Measurements from ENCODE around the gene PAX2.

PAX2 gene

DNA sequence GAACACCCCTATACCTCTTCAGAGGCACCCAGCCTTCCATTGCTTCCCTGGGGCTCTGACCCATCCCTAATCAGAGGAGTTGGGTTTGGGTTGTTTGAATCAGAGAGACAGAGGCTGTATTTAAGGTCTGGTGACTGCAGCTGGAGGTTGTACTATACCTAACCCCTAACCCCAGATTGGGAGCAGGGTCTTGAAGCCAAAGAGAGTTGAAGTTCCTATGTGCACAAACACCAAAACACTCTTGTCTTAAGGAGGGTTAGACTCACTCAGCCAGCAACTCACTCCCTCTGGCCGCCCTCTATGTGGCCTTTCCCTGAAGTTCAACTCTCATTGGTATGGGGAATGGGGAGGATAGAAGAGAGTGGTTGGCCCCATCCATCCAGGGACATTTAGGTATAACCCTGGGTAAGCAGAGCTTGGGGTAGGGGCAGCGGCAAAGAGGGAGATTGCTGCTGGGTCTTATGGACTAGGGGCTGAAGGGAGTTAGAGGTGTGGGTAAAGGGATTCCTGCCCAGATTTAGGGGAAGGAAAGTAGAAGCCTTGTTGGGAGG is 80.0 kb downstream of the PAX2 start:
- DNase-seq = no peak

DNA sequence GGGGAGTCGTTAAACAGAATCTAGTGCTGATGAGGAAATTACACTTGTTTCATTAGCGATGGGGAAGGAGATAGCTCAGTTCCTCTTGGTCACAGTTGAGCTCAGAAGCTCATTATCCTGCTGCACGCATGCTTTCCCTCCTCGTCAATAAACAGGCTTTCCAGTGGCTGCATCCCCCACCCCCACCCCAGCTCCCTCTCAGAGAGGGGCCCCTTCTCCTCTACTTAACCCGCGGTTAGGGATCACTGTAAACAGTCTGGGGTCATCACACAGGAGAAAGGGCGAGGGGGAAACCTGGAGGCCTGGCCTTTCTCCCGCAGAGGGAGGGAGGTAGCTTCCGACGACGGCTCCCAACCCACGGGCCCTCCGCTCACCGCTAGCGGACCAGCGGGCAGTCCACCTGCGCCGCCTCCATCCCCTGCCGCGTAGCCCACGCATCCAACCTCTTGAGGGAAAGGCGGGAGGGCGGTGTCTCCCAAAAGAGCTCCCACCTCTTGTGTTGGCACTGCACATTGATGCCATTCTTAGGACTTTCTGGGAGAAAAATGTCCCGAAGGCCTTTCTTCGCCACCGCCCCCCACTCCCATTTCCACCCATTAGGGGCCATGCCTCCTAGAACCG is 80.8 kb downstream of the PAX2 start:
- DNase-seq = no peak

DNA sequence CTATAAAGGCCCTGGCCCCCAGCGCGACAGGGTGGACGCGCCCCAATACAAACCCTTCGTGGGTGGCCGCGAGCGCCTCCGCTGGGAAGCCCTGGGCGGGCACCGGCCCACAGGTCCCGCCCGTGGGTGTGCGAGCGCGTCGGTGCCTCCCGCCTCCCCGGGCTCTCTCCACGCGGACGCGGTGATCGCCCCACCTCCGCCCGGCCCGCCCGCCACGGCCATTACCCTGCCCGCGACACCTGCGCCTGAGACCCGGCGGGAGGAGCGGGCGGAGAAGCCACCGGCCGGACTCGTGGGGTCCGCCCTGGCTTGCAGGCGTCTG is 81.2 kb downstream of the PAX2 start:
- DNase-seq = no peak

GRCh38 chr10:100826983-100827818 is 81.8 kb downstream of the PAX2 start:
- no peak for DNase-seq

DNA sequence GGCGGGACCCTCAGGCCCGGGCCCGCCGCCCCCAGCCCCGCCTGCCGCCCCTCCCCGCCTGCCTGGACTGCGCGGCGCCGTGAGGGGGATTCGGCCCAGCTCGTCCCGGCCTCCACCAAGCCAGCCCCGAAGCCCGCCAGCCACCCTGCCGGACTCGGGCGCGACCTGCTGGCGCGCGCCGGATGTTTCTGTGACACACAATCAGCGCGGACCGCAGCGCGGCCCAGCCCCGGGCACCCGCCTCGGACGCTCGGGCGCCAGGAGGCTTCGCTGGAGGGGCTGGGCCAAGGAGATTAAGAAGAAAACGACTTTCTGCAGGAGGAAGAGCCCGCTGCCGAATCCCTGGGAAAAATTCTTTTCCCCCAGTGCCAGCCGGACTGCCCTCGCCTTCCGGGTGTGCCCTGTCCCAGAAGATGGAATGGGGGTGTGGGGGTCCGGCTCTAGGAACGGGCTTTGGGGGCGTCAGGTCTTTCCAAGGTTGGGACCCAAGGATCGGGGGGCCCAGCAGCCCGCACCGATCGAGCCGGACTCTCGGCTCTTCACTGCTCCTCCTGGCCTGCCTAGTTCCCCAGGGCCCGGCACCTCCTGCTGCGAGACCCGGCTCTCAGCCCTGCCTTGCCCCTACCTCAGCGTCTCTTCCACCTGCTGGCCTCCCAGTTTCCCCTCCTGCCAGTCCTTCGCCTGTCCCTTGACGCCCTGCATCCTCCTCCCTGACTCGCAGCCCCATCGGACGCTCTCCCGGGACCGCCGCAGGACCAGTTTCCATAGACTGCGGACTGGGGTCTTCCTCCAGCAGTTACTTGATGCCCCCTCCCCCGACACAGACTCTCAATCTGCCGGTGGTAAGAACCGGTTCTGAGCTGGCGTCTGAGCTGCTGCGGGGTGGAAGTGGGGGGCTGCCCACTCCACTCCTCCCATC is 82.7 kb downstream of the PAX2 start:
- no peak for DNase-seq

DNA sequence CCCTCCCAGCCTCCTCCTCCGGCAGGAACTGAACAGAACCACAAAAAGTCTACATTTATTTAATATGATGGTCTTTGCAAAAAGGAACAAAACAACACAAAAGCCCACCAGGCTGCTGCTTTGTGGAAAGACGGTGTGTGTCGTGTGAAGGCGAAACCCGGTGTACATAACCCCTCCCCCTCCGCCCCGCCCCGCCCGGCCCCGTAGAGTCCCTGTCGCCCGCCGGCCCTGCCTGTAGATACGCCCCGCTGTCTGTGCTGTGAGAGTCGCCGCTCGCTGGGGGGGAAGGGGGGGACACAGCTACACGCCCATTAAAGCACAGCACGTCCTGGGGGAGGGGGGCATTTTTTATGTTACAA is 83.3 kb downstream of the PAX2 start:
- no peak for DNase-seq

DNA sequence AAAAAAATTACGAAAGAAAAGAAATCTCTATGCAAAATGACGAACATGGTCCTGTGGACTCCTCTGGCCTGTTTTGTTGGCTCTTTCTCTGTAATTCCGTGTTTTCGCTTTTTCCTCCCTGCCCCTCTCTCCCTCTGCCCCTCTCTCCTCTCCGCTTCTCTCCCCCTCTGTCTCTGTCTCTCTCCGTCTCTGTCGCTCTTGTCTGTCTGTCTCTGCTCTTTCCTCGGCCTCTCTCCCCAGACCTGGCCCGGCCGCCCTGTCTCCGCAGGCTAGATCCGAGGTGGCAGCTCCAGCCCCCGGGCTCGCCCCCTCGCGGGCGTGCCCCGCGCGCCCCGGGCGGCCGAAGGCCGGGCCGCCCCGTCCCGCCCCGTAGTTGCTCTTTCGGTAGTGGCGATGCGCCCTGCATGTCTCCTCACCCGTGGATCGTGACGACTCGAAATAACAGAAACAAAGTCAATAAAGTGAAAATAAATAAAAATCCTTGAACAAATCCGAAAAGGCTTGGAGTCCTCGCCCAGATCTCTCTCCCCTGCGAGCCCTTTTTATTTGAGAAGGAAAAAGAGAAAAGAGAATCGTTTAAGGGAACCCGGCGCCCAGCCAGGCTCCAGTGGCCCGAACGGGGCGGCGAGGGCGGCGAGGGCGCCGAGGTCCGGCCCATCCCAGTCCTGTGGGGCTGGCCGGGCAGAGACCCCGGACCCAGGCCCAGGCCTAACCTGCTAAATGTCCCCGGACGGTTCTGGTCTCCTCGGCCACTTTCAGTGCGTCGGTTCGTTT is 83.9 kb downstream of the PAX2 start:
- no peak for DNase-seq

- no peak for DNase-seq
Measured at GRCh38 chr10:100829933-100830727, 84.7 kb downstream of the PAX2 start.

GRCh38 chr10:100830728-100831111 is 85.3 kb downstream of the PAX2 start:
- DNase-seq = no peak

DNA sequence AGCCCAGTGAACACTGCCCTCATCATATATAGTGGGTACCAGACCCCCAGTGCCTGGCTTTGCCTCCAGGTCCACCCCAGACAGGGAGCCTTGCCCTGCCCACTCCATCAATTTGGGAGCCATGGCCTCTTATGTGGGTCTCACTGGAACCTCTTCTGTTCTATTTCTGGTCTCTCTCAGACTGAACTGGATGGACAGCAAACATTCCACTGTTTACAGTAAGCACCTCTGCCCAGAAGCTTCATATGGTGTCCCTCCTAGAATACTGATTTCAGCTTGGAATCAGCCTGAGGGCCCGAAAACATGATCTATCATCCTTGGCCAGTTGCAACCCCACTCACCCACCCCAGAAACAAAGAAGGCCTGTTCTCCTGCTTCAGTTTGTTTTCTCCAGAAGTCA is 86.4 kb downstream of the PAX2 start:
- DNase-seq = no peak

GRCh38 chr10:100835810-100836209 is 90.4 kb downstream of the PAX2 start:
- no peak for DNase-seq

GRCh38 chr10:100836891-100837290 is 91.5 kb downstream of the PAX2 start:
- DNase-seq = no peak

DNA sequence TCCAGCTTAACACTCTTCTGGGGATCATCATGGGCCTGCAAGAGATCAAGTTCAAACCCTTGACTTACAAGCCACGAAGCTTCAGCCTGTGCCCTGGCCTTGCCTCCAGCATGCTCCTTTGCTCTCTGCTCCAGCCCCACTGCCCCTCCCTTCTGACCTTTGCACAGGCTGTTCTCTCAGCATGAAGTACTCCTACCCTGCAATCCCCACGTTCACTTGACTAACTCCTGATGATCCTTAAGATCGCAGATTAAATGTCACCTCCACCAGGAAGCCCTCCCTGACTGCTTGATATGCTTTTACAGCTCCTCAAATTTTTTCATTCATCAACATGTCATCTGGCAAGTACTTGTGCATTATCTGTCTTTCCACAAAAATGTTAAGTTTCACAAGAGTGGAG is 91.9 kb downstream of the PAX2 start:
- no peak for DNase-seq

DNA sequence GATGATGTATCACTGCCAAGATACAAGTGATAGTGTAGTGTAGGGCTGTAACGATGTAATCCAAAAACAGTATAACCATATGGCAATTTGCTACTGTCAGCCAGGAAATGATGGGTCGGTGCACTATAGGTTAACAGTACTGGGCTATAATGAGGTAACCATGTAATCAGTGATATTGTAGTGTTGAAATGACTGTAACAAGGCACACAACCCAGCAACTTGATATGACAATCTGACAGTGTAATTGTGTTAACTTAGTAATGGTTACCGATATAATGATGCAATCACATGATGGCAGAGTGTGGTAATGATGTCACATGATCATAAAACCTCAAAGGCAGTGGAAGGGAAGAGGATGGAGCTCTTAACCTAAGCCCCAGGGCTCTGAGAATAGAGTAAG is 93.6 kb downstream of the PAX2 start:
- no peak for DNase-seq

- DNase-seq = no peak
Measured at GRCh38 chr10:100841528-100841927, 96.1 kb downstream of the PAX2 start.

GRCh38 chr10:100847440-100847839 is 102.1 kb downstream of the PAX2 start:
- DNase-seq = peak; percentile 42

GRCh38 chr10:100848770-100849169 is 103.4 kb downstream of the PAX2 start:
- DNase-seq = no peak

DNA sequence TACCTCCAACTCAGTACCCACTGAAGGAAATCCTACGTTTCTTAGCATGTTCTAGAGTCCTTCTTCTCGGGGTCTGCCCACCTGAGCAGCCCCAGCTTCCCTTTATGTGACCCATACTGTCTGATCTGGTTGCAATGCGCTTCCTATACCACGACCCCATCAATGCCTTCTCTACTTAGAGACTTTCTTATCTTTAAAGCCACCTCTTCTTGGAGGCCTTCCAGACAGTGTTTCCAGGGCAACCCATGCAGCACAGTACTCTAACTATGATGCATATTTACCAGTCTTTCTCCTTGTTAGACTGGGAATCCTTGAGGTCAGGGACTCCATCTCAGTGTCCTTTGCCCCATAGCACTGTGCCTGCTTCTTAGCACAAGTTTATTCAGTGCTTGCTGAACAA is 112.9 kb downstream of the PAX2 start:
- DNase-seq = no peak

DNA sequence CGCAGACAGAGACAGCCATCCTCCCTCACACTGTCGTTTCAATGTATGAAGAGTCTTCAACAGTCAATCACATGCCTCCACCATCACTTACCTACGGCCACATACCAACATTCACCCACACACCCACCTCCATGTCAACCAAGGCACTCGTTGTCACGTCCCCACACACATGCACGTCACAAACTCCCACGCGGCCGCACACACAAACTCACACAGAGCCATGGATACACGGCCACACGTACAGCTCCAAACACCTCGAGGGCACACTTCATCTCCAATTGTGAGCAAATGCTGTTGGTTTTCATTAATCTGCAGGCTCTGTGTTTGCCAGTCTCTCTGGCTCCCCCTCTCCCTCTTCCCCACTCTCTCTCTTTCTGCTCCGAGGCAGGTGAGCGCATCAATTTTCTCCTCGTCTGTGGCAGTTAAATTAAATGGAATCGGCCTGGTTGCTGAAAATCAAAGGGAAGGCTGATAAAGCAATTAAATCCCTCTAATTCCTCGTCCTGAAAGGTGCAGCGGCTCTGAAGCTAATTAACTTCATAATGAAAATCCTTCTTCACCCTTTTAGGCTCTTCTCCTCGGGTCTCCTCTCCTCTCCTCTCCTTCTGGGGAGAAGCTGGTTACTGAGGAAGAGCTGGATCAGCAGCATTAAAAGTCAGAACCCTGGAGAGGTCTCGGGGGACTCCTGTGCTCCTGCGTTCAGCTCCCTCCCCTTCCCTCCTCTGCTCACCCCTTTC is 113.5 kb downstream of the PAX2 start:
- DNase-seq = no peak

- no peak for DNase-seq
Measured at GRCh38 chr10:100859484-100859763, 114.0 kb downstream of the PAX2 start.

GRCh38 chr10:100863433-100863832 is 118.1 kb downstream of the PAX2 start:
- no peak for DNase-seq

Data from NK-92 treated with Interleukin-12 subunit alpha and Interleukin-12 subunit beta, amount 100 ng/mL, for 24 hours (cell line).